ENCODE measurements around the gene GRAMD2A.

Gene GRAMD2A

GRCh38 chr15:72155003-72155621, 42.5 kb downstream of the GRAMD2A start:
- no peaks in the 10 kb centered on the region for H3K36me3 ChIP-seq
- no peaks in the 10 kb centered on the region for H3K9me3 ChIP-seq (ENCODE audit: severe bottlenecking)
- H3K27ac ChIP-seq: no peak overlapping the region
- no peak for DNase-seq
- peak overlapping the region; percentile 55 for H3K4me3 ChIP-seq (ENCODE audit: low read depth, low read length)
- no peak for TF ChIP-seq CTCF (IDR thresholded peaks at IDR 0.05; ENCODE audit: low read depth, low read length)
- H3K27me3 ChIP-seq (ENCODE audit: insufficient read depth, low read depth, severe bottlenecking): no peaks in the 10 kb centered on the region

- Histone ChIP-seq H3K36me3 (no peaks in the 10 kb centered on the region), H3K27me3 (ENCODE audit: insufficient read depth, low read depth, severe bottlenecking) (no peaks in the 10 kb centered on the region), H3K4me3 (ENCODE audit: low read depth, low read length) (no peak overlapping the region), H3K9me3 (ENCODE audit: severe bottlenecking) (no peaks in the 10 kb centered on the region), H3K27ac (no peak overlapping the region)
- TF ChIP-seq CTCF (IDR thresholded peaks at IDR 0.05; ENCODE audit: low read depth, low read length): no peak
- DNase-seq: no peak
Observed at GRCh38 chr15:72154316-72154715, 43.3 kb downstream of the GRAMD2A start.

- Histone ChIP-seq H3K4me3 (ENCODE audit: low read depth, low read length) (no peak overlapping the region), H3K36me3 (no peaks in the 10 kb centered on the region), H3K27ac (no peak overlapping the region), H3K9me3 (ENCODE audit: severe bottlenecking) (no peaks in the 10 kb centered on the region), H3K27me3 (ENCODE audit: insufficient read depth, low read depth, severe bottlenecking) (no peaks in the 10 kb centered on the region)
- TF ChIP-seq CTCF (IDR thresholded peaks at IDR 0.05; ENCODE audit: low read depth, low read length): no peak
- DNase-seq: no peak
Observed at GRCh38 chr15:72153269-72154000, 44.2 kb downstream of the GRAMD2A start.

GRCh38 chr15:72147418-72147817, 50.2 kb downstream of the GRAMD2A start:
- Histone ChIP-seq H3K9me3 (ENCODE audit: severe bottlenecking) (no peaks in the 10 kb centered on the region), H3K36me3 (no peaks in the 10 kb centered on the region), H3K27me3 (ENCODE audit: insufficient read depth, low read depth, severe bottlenecking) (no peaks in the 10 kb centered on the region), H3K27ac (no peak overlapping the region), H3K4me3 (ENCODE audit: low read depth, low read length) (no peak overlapping the region)
- TF ChIP-seq CTCF (IDR thresholded peaks at IDR 0.05; ENCODE audit: low read depth, low read length): no peak
- no peak for DNase-seq

- no peak for DNase-seq
Observed at GRCh38 chr15:72146934-72147333, 50.7 kb downstream of the GRAMD2A start.

More at GRCh38 chr15:72146934-72147333, 50.7 kb downstream of the GRAMD2A start:
- no peak overlapping the region for H3K27ac ChIP-seq
- no peak overlapping the region for H3K4me3 ChIP-seq (ENCODE audit: low read depth, low read length)
- H3K9me3 ChIP-seq (ENCODE audit: severe bottlenecking): no peaks in the 10 kb centered on the region
- no peaks in the 10 kb centered on the region for H3K36me3 ChIP-seq
- no peak for TF ChIP-seq CTCF (IDR thresholded peaks at IDR 0.05; ENCODE audit: low read depth, low read length)
- no peaks in the 10 kb centered on the region for H3K27me3 ChIP-seq (ENCODE audit: insufficient read depth, low read depth, severe bottlenecking)

All from WERI-Rb-1 (cell line).